Measurements from ENCODE around the gene GPNMB.
"Not testable (repeated sequence)": the region's sequence is repeated elsewhere in the genome, so short reads cannot be mapped to it uniquely, and the experiment has no call there.

The GPNMB gene

DNA sequence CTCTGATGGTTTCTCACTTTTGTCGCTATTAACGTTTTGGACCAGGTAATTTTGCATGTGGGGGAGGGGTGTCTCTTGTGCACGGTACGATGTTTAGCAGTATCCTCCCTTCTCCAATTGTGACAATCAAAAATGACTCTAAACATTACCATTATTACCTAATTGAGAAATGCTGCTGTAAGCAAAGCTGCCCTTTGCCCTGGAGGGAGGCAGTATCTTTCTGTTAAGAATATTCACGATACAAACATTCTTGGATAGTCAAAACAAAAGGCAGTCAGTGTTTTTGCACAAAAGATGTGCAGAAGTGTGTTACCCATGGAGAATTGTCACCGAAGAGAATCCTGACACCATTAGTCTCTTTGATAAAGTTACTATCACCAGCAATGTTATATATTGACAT is 62.2 kb downstream of the GPNMB start:
- DNase-seq = no peak

DNA sequence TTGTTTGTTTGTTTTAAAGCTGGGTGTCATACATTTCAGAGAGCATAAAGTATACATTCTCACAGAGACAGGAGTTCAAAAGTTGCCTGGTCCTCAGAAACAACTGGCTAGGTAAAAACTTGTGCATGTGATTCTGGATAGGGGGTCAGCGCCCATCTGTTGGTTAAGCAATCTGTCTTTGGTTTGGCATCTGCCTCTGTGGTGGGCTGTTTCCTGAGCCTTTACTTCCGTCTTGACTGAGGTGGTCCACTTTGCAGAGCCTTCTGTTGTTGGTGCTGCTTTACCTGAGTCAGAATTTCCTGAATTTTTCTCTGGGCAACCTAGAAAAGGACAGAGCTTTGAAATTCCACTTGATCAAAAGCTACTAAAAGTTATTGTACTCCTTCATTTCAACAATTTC is 65.6 kb downstream of the GPNMB start:
- not testable (repeated sequence) for DNase-seq

DNA sequence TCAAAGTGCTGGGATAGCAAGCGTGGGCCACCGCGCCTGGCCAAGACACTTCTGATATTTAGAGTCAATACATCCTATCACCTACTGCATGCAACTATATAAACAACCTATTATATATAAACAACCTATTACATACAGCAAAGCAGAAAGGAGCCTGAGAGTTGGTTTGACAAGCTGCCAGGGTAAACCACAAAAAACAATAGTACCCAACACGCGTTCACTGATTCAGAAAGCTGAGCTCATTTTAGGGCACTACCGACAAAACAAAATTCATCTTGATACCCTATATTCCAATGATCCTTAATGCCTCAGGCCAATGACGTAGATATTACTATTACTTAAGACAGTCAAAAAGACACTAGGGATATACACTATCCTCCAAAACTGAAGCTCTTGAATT is 68.8 kb downstream of the GPNMB start:
- no peak for DNase-seq
